Hematopoietic multipotent progenitor cell (in vitro differentiated cells): Measurements from ENCODE around the gene RNF115. TPM values are rescaled to one million over a fixed set of nuclear protein-coding genes. Genes with fewer than 3 reads are reported as not detected.
"Not testable (repeated sequence)": the region's sequence is repeated elsewhere in the genome, so short reads cannot be mapped to it uniquely, and the experiment has no call there.

Experiments used
- DNase-seq, 3 donors: peaks; one replicate each; pipeline ENCODE4 v3.0.0-alpha.2; 2011 to 2015; ENCODE audit warnings: low read depth in 2 of 3, low spot score in 2 of 3
- total RNA-seq: library from RNA; depleted of rRNA; stranded (reverse); fragments of >200 nt; gene quantifications from one replicate; pipeline ENCODE4 v1.2.3, GENCODE V29; 2012

RNF115 gene
- total RNA-seq, 1 donor: 9.2 TPM

GRCh38 chr1:145828367-145829026, 4.6 kb upstream of the RNF115 start:
- DNase-seq: no peak

DNA sequence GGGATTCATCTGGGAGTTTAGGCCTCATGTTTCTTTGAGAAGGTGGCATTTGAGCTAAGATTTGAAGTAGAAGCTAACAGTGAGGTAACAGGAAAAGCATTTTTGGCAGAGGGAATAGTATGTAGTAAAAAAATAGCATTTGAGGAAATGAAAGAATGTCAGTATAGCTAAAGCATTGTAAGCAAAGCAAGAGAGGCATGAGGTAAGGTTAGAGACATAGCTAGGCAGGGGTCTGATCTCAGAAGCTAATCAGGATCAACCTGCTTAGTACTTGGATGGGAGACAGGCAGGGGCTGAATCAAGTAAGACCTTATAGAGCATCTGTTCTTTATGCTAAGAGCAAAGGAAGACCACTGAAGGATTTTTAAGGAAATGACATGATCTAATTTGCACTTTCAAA, 4.1 kb upstream of the RNF115 start:
- DNase-seq: no peak

DNA sequence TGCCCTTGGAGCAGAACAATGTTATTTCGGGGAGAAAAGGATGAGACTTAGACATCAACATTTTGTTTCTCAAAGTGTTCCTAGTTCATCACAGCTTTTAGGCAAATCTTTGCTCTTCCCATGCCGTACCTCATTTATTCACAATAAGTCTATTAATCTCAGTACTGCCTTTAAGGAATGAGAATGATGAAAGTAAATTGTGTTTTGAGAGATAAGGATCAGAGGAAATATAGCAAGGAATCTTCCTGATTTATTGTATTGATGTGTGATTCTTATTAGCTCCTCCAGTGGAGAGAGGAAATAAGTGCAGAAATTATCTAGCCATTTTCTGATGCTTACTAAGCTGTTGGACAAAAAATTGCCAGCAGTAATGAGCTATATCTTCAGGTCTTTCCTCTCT, 2.1 kb upstream of the RNF115 start:
- no peak for DNase-seq

DNA sequence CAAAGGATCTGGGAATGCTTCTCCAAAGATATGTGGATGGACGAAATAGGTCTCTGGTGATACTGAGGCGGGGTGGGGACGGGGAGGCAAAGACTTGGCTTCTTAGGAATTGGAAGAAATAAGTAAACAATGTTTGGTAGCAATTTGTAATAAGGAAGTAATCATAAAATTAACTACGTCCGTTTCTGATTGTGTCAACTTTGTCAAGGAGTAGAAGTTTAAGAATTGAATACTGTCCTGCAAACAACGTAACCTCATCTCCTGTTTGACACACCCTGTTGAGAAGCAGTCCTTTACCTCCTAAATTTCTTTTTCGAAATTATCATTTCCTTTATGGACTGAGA, 576 bp upstream of the RNF115 start:
- DNase-seq: no peak

DNA sequence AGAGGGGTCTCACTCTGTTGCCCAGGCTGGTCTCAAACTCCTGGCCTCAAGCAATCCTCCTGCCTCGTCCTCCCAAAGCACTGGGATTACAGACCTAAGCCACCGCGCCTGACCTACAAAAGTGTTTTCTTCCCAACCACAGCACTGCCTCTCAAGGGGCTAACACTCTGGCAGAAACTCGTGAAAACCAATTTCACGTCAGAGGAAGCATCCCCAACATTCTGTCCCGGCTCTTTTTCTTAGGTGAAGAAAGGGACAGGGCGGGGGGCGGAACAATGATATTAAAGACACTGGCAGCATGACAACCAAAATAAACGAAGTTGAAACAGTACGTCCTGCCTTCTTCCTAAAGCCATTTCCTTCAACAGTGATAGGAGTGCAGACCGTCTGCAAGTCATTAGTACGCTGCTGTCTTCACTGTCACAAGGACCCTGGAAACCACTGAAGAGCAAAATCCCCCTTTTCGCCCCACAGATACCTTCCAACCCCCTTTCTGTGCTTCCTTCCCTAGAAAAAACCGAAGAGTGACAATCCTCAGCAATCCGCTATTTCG, 1.0 kb downstream of the RNF115 start:
- DNase-seq: not testable (repeated sequence)

DNA sequence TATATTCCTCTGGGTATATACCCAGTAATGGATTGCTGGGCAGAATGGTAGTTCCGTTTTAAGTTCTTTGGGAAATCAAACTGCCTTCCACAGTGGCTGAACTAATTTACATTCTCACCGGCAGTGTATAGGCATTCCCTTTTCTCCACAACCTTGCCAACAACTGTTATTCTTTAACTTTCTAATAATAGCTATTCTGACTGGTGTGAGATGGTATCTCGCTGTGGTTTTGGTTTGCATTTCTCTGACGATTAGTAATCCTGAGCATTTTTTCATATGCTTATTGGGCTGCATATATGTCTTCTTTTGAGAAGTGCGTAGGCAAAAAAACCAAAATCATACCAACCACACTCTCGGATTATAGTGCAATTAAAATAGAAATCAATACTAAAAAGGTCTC, 5.8 kb downstream of the RNF115 start:
- not testable (repeated sequence) for DNase-seq

DNA sequence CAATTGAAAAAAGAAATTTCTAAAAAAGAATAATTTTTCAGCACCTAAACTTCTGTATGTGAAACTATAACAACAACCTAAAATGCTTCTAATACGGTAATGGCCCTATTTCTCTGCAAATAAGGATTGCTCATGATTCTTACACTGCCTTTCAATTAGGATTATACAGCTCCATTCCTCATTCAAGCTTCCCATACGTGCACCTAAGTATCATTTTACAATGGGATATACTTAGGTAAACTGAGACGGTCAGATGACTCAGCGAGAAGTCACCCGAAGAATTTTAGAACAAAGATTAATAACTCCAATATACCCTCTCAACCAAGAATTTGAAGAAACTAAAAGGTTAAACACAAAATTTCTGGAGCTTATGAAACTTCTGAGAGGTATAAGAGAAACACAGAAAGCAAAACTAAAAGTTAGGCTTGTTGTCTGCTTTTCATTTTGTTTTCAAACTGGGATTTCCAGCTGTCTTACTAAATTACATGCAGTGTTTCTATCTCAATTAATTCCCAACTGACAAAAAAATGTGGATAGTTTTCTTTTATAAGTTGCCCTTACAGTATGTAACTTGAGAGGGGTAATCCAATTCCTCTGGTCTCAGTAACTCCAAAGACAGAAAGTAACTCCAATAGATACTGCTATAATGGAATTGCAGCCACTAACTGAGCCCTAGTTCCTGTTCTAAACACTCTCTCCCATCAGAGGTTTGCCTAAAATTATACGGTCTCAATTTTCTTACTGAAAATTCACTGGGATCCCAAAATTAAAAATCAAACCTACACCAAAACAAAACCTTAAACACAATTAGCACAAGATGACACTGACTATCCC, 10.7 kb downstream of the RNF115 start:
- not testable (repeated sequence) for DNase-seq

GRCh38 chr1:145806844-145807243, 17.1 kb downstream of the RNF115 start:
- no peak for DNase-seq

DNA sequence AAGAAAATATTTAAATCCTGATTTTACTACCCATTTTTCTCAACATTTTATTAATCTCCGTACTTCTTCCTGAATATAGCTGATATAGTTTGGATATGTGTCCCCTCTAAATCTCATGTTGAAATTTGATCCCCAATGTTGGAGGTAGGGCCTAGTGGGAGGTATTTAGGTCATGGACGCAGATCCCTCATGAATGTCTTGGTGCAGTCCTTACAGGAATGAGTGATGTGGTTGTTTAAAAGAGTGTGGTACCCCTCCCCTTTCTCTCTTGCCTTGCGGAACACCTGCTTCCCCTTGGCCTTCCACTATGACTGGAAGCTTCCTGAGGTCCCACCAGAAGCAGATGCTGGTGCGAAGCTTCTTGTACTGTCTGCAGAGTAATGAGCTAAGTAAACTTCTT, 17.5 kb downstream of the RNF115 start:
- no peak for DNase-seq

DNA sequence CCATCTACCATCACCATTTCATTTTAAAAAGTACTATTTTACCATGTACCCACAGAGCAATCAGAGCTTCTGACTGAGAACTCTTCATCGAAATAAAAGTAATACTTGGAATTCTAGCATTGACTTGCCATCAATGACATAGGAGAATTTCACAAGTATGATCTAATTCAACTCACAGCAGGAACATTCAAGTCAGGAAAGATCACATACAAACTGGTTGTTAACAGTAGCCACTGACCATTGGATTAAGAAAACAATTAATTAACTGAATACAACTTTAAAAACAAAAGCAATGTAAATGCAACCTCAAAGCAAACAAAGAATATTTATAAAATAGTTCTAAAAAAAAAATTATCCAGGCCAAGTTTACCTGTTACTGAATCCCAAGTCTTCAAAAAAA, 18.8 kb downstream of the RNF115 start:
- DNase-seq: no peak

- DNase-seq: peak in 1 of 3 donors; percentile 23
Observed at GRCh38 chr1:145804235-145805045, 19.5 kb downstream of the RNF115 start.

GRCh38 chr1:145799806-145800205, 24.1 kb downstream of the RNF115 start:
- no peak for DNase-seq

DNA sequence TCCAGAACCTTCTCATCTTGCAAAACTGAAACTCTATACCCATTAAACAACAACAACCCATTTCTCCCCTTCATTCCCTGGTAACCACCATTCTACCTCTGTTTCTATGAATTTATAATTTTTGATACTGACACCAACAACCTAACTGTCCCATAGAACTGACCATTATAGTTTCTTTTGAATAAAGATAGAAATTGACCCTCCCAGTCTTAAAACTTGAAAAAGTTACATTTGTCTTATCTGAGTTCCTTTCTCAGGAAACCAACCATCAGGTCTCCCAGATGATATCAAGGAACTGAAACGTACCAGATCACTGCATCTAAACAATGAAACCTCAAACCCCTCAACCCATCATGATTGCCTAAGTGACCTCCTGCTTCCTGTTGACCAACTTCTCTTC, 27.1 kb downstream of the RNF115 start:
- DNase-seq: no peak

GRCh38 chr1:145795257-145795881, 28.5 kb downstream of the RNF115 start:
- DNase-seq: no peak

GRCh38 chr1:145792484-145792883, 31.4 kb downstream of the RNF115 start:
- DNase-seq: no peak

DNA sequence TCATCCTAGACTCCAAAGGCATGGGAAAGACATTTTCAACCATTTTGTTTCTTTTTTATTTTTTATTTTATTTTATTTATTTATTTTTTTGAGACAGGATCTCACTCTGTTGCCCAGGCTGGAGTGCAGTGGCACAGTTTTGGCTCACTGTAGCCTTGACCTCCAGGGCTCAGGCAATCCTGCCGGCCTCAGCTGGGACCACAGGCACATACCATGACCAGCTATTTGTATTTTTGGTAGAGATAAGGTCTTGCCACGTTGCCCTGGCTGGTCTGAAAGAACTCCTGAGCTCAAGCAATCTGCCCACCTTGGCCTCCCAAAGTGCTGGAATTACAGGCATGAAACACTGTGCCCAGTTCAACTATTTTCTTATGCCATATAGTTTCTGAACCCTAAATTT, 32.0 kb downstream of the RNF115 start:
- DNase-seq: not testable (repeated sequence)

DNA sequence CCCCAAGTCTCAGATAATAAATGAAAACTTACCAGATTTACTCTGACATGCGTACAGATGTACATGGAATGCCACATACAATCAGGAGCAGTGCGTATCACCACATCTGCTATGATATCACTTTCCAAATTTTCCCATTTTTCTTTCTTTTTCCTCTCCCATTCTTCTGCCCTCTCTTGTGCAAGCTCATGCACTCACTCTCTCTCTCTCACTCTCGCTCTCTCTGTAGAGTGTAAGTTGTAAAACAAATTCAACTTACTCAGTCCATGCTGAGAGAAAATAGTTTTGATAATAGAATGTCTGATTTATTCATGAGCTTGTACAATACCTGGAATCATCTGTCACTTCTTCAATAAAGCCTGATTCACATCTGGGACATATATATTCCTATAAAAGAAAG, 35.3 kb downstream of the RNF115 start:
- no peak for DNase-seq

DNA sequence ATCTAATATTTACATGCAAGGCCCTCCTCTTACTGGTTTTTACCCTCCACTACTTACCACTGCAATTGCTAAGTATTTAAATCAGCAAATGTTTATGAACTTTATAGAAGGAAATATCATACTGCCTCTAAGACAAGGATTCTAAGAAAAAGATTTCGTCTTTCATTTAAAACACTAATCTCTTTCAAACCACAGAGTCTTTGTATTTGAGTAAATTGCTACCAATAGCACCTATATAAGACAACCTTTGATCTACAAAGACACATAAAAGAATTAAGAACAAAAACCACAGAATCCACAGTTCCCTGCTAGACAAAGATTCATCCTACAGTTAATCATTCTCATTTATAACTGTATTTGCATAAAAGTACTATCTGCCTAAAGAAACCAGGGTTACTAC, 37.6 kb downstream of the RNF115 start:
- no peak for DNase-seq

DNA sequence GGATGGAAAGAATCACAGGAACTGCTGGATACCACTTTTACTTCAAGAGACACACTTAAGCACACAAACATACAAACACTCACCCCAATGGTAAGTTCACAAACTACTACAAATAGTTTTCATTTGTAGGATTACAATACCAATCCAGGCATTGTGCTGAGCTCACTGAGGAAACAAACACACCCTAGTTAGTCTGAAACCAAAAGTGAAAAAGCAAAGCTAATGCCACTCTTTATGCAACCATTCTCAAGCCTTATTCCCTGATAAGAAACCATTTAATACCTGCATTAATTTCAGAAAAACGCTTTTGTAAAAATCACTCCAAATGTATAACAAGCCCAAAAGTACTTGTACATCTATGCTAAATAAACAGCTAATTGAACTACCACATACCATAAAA, 38.3 kb downstream of the RNF115 start:
- DNase-seq: no peak

DNA sequence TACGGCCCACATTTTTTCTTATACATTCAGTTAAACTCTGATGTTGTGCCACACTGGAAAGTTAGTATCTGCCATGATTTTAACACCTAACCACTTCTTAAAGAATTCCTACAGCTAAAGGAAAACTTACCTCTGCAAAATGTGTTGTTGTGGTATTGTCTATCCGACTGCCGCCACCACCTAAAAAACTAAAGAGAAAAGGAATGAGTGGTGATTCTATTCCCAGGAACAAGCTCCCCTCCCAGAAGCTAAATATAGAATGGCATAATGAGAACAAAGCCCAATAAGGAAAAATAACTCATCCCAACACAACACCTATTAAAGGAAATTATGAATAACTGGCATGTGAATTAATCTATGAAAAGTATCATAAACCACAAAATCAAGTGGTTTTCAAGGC, 39.5 kb downstream of the RNF115 start:
- no peak for DNase-seq
